K562 (cell line): ENCODE data around the gene TAF7L. TPM values are rescaled to one million over a fixed set of nuclear protein-coding genes. Genes with fewer than 3 reads are reported as not detected.
A peak's percentile ranks its signal among the peaks of the same experiment; 100 is the strongest.

Experiments
- ARID3B ChIP-seq: fragments of 250-450 bp; sonication (Bioruptor Pico); IDR thresholded peaks from 2 replicates; pipeline ENCODE4 v1.4.0; 2020; ENCODE audit warnings: borderline replicate concordance
- RAD21 ChIP-seq, 2 experiments: fragments of 250-450 bp in 1 of 2; fragments of 450-650 bp in 1 of 2; sonication (Bioruptor Pico) in 1 of 2; formaldehyde crosslinking in 1 of 2; IDR thresholded peaks in 1 of 2; conservative IDR thresholded peaks in 1 of 2; 2 replicates each; pipeline versions ENCODE4 v1.4.0 to v1.8.0; 2020 to 2022; ENCODE audit warnings: mild to moderate bottlenecking in 2 of 2, moderate library complexity in 1 of 2
- RFX7 ChIP-seq: fragments of 250-450 bp; sonication (Bioruptor Pico); IDR thresholded peaks from 2 replicates; pipeline ENCODE4 v1.5.1; 2021; ENCODE audit warnings: mild to moderate bottlenecking
- ZNF318 ChIP-seq, 2 experiments: fragments of 450-650 bp; IDR thresholded peaks; 2 replicates each; pipeline ENCODE4 v1.6.1; 2016; ENCODE audit warnings: mild to moderate bottlenecking in 2 of 2, borderline replicate concordance in 1 of 2, low read depth in 1 of 2, moderate library complexity in 1 of 2
- polyA plus RNA-seq, 8 experiments: library from polyadenylated mRNA; depleted of rRNA in 4 of 8; stranded (reverse) in 5 of 8; unstranded in 3 of 8; fragments of >200 nt; fragmentation: Nextera tagmentation in 2 of 8; fragmentation: Illumina TruSeq in 1 of 8; extraction: Ambion mirVana in 2 of 8; extraction: Trizol in 1 of 8; gene quantifications; 2 replicates each; pipeline versions ENCODE4 v1.2.1 to v1.2.3, GENCODE V29; 2011 to 2014; ENCODE audit warnings: inconsistent platforms in 1 of 8, missing spikeins in 1 of 8
- total RNA-seq, 7 experiments: library from RNA; depleted of rRNA in 6 of 7; stranded (reverse); fragments of >200 nt in 6 of 7; fragmentation: Illumina TruSeq in 2 of 7; extraction: Trizol in 2 of 7; gene quantifications; 2 replicates each; pipeline versions ENCODE4 v1.2.1 to v1.2.3, GENCODE V29; 2011 to 2021; ENCODE audit warnings: low replicate concordance in 1 of 7

Gene TAF7L
- total and polyA plus RNA-seq, 9 of the 15 experiments (the other 6 are each of a cell fraction or from before 2014, with no cell fraction given) = 0.07 TPM; not detected in 6

GRCh38 chrX:101287402-101287801 is 3.7 kb downstream of the TAF7L start (continued):
- TF ChIP-seq ZNF318 (IDR thresholded peaks at IDR 0.05; ENCODE audit: borderline replicate concordance in 1 of 2, low read depth in 1 of 2) (no peak), RAD21 (CRISPR knock-in tag; conservative IDR thresholded peaks at IDR 0.05 in 1 of 2, IDR thresholded peaks at IDR 0.05 in 1 of 2) (peak; percentile 20 to 69; a peak in 3 of 4 replicates), RFX7 (no peak), ARID3B (no peak)
